SK-N-SH treated with all-trans-retinoic acid at 6 μM for 48 hours (cell line): Measurements from ENCODE around the gene NELFCD.

Experiments
- ATAC-seq: fragments of 200-7000 bp; cut with Tn5 transposase; 3 replicates; pipeline ENCODE4 v1.9.1; 2020; ENCODE audit warnings: mild to moderate bottlenecking, moderate library complexity
- ARNTL ChIP-seq: fragments of 450-650 bp; formaldehyde crosslinking; IDR thresholded peaks from 2 replicates; pipeline ENCODE4 v1.5.0; 2020; ENCODE audit warnings: low read depth, mild to moderate bottlenecking, moderate library complexity, borderline replicate concordance
- BACH2 ChIP-seq: fragments of 250-450 bp; sonication (Bioruptor Pico); IDR thresholded peaks from 2 replicates; pipeline ENCODE4 v1.9.0; 2021; ENCODE audit warnings: mild to moderate bottlenecking, borderline replicate concordance
- CSDC2 ChIP-seq: fragments of 250-450 bp; sonication (Bioruptor Pico); IDR thresholded peaks from 2 replicates; pipeline ENCODE4 v1.5.0; 2020; ENCODE audit warnings: mild to moderate bottlenecking, moderate library complexity
- GLIS3 ChIP-seq: fragments of 250-450 bp; sonication (Bioruptor Pico); IDR thresholded peaks from 2 replicates; pipeline ENCODE4 v1.5.0; 2020; ENCODE audit warnings: mild to moderate bottlenecking, moderate library complexity
- ISL1 ChIP-seq: fragments of 250-450 bp; sonication (Bioruptor Pico); IDR thresholded peaks from 2 replicates; pipeline ENCODE4 v2.1.2; 2022; ENCODE audit warnings: mild to moderate bottlenecking, moderate library complexity
- OSR1 ChIP-seq: fragments of 250-450 bp; sonication (Bioruptor Pico); IDR thresholded peaks from 2 replicates; pipeline ENCODE4 v1.8.0; 2022; ENCODE audit warnings: moderate library complexity, mild to moderate bottlenecking, inconsistent platforms
- POU6F1 ChIP-seq: fragments of 250-450 bp; sonication (Bioruptor Pico); IDR thresholded peaks from 2 replicates; pipeline ENCODE4 v1.8.0; 2021; ENCODE audit warnings: low read depth, mild to moderate bottlenecking, moderate library complexity, borderline replicate concordance
- RARB ChIP-seq: fragments of 250-450 bp; sonication (Bioruptor Pico); IDR thresholded peaks from 2 replicates; pipeline ENCODE4 v1.8.0; 2021; ENCODE audit warnings: mild to moderate bottlenecking, moderate library complexity
- SNAI2 ChIP-seq: fragments of 250-450 bp; sonication (Bioruptor Pico); IDR thresholded peaks from 2 replicates; pipeline ENCODE4 v1.5.0; 2020; ENCODE audit warnings: mild to moderate bottlenecking, moderate library complexity
- TCF4 ChIP-seq: fragments of 250-450 bp; sonication (Bioruptor Pico); IDR thresholded peaks from 2 replicates; pipeline ENCODE4 v1.8.0; 2021; ENCODE audit warnings: mild to moderate bottlenecking, moderate library complexity, borderline replicate concordance
- ZFP30 ChIP-seq: fragments of 450-650 bp; formaldehyde crosslinking; IDR thresholded peaks from 2 replicates; pipeline ENCODE4 v1.5.0; 2022; ENCODE audit warnings: mild to moderate bottlenecking, moderate library complexity
- ZNF565 ChIP-seq: fragments of 450-650 bp; formaldehyde crosslinking; conservative IDR thresholded peaks from 2 replicates; pipeline ENCODE4 v1.5.0; 2020; ENCODE audit warnings: low read depth, mild to moderate bottlenecking, moderate library complexity
- ZNF70 ChIP-seq: fragments of 450-650 bp; formaldehyde crosslinking; IDR thresholded peaks from 2 replicates; pipeline ENCODE4 v1.5.0; 2020; ENCODE audit warnings: mild to moderate bottlenecking, moderate library complexity
- TF ChIP-seq, protein P1 (sequence below): fragments of 250-450 bp; sonication (Bioruptor Pico); IDR thresholded peaks from 2 replicates; pipeline ENCODE4 v1.8.0; 2020; ENCODE audit warnings: mild to moderate bottlenecking, moderate library complexity, borderline replicate concordance
- TF ChIP-seq, protein P2 (sequence below): fragments of 250-450 bp; sonication (Bioruptor Pico); IDR thresholded peaks from 2 replicates; pipeline ENCODE4 v1.5.1; 2020; ENCODE audit warnings: low read depth, mild to moderate bottlenecking, moderate library complexity
- TF ChIP-seq, protein P3 (sequence below): fragments of 250-450 bp; sonication (Bioruptor Pico); IDR thresholded peaks from 2 replicates; pipeline ENCODE4 v1.5.0; 2020; ENCODE audit warnings: mild to moderate bottlenecking, moderate library complexity
- TF ChIP-seq, protein P4 (sequence below): fragments of 250-450 bp; sonication (Bioruptor Pico); IDR thresholded peaks from 2 replicates; pipeline ENCODE4 v1.5.1; 2021; ENCODE audit warnings: mild to moderate bottlenecking, moderate library complexity

The NELFCD gene

DNA sequence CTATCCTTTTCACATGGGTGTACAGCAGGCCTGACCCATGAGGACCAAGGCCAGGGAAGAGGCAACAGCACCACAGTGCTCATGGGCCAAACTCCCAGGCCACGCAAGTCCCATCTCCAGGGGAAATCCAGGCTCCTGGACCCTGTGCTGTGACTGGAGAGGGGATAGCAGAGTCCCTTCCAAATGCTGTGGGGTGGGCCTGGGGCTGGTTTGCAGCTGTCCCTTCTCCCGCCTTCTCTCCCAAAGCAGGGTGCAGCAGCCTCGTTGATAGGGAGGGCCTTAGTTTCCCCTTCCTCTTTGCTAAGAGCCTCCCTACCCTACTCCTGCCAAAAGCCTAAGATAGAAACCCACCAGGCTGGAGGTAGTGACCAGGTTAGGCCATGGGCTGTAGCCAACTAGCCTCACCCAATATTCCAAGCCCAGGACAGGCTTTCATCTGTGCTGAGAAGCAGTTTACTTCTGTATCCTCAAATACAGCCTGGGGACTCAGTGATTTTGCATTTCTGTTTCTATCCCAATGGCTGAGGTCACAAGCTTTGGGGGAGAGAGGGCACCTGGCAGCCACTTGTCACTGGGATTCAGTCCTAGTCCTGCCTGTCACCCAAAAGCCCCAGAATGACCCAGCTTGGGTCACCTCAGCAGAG lies 24.6 kb downstream of the NELFCD start:
- TF ChIP-seq POU6F1 (CRISPR knock-in tag) (no peak), ZNF565 (CRISPR knock-in tag) (no peak), RARB (CRISPR knock-in tag) (no peak), TCF4 (CRISPR knock-in tag) (no peak), SNAI2 (CRISPR knock-in tag) (no peak), ISL1 (CRISPR knock-in tag) (no peak), BACH2 (no peak), GLIS3 (no peak), ZFP30 (CRISPR knock-in tag) (no peak), OSR1 (CRISPR knock-in tag) (no peak), ARNTL (no peak), CSDC2 (CRISPR knock-in tag) (no peak)
- TF ChIP-seq, protein P1, sequence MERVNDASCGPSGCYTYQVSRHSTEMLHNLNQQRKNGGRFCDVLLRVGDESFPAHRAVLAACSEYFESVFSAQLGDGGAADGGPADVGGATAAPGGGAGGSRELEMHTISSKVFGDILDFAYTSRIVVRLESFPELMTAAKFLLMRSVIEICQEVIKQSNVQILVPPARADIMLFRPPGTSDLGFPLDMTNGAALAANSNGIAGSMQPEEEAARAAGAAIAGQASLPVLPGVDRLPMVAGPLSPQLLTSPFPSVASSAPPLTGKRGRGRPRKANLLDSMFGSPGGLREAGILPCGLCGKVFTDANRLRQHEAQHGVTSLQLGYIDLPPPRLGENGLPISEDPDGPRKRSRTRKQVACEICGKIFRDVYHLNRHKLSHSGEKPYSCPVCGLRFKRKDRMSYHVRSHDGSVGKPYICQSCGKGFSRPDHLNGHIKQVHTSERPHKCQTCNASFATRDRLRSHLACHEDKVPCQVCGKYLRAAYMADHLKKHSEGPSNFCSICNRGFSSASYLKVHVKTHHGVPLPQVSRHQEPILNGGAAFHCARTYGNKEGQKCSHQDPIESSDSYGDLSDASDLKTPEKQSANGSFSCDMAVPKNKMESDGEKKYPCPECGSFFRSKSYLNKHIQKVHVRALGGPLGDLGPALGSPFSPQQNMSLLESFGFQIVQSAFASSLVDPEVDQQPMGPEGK (CRISPR knock-in tag) = no peak
- TF ChIP-seq, protein P2, sequence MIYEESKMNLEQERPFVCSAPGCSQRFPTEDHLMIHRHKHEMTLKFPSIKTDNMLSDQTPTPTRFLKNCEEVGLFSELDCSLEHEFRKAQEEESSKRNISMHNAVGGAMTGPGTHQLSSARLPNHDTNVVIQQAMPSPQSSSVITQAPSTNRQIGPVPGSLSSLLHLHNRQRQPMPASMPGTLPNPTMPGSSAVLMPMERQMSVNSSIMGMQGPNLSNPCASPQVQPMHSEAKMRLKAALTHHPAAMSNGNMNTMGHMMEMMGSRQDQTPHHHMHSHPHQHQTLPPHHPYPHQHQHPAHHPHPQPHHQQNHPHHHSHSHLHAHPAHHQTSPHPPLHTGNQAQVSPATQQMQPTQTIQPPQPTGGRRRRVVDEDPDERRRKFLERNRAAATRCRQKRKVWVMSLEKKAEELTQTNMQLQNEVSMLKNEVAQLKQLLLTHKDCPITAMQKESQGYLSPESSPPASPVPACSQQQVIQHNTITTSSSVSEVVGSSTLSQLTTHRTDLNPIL (CRISPR knock-in tag) = no peak
- TF ChIP-seq, protein P3, sequence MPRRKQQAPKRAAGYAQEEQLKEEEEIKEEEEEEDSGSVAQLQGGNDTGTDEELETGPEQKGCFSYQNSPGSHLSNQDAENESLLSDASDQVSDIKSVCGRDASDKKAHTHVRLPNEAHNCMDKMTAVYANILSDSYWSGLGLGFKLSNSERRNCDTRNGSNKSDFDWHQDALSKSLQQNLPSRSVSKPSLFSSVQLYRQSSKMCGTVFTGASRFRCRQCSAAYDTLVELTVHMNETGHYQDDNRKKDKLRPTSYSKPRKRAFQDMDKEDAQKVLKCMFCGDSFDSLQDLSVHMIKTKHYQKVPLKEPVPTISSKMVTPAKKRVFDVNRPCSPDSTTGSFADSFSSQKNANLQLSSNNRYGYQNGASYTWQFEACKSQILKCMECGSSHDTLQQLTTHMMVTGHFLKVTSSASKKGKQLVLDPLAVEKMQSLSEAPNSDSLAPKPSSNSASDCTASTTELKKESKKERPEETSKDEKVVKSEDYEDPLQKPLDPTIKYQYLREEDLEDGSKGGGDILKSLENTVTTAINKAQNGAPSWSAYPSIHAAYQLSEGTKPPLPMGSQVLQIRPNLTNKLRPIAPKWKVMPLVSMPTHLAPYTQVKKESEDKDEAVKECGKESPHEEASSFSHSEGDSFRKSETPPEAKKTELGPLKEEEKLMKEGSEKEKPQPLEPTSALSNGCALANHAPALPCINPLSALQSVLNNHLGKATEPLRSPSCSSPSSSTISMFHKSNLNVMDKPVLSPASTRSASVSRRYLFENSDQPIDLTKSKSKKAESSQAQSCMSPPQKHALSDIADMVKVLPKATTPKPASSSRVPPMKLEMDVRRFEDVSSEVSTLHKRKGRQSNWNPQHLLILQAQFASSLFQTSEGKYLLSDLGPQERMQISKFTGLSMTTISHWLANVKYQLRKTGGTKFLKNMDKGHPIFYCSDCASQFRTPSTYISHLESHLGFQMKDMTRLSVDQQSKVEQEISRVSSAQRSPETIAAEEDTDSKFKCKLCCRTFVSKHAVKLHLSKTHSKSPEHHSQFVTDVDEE = no peak
- TF ChIP-seq, all 23 proteins: peak for 0
- ATAC-seq = no peak

DNA sequence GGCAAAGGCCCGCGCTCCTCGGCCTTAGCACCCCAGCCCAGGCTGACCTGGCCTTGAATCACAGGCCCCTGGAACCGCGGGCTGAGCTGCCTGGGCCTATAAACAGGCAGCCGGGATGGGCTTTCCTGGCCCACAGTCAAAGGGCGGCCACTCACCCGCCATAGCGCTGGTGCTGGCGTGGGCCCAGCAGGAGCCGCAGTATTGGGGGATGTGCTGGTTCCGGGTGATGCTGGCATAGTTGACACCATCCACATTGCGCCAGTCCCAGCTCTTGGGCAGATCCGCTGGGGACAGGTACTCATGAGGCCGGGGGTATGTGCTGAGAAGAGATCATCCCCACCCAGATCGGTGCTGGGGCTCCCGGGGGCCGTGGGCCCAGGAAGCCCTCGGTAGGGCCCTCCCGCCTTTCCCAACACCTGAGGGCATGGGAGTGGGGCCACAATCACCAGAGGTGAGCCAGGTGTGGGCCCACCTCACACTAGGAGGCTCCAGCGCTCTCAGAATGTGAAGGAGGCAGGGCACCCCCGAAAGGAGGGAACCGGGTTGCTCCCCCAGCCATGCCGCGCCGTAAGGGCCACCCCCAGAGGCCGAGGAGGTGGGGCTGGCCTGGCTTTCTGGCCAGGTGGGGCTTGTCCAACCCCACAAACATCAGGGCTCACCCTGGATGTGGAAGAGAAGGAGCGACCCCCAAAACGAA lies 25.3 kb downstream of the NELFCD start:
- ATAC-seq = no peak
- TF ChIP-seq ZNF70 (CRISPR knock-in tag) (no peak), ISL1 (CRISPR knock-in tag) (no peak), OSR1 (CRISPR knock-in tag) (no peak), CSDC2 (CRISPR knock-in tag) (no peak), ZFP30 (CRISPR knock-in tag) (no peak), BACH2 (no peak), ARNTL (no peak)
- TF ChIP-seq, protein P4, sequence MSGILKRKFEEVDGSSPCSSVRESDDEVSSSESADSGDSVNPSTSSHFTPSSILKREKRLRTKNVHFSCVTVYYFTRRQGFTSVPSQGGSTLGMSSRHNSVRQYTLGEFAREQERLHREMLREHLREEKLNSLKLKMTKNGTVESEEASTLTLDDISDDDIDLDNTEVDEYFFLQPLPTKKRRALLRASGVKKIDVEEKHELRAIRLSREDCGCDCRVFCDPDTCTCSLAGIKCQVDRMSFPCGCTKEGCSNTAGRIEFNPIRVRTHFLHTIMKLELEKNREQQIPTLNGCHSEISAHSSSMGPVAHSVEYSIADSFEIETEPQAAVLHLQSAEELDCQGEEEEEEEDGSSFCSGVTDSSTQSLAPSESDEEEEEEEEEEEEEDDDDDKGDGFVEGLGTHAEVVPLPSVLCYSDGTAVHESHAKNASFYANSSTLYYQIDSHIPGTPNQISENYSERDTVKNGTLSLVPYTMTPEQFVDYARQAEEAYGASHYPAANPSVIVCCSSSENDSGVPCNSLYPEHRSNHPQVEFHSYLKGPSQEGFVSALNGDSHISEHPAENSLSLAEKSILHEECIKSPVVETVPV = no peak
- TF ChIP-seq, protein P2 (CRISPR knock-in tag) = no peak
